Stomach (tissue), 4 donors: ENCODE measurements around the gene SLC1A1.

ENCODE experiments used
- CTCF ChIP-seq, 7 experiments: fragments of 450-650 bp in 4 of 7; fragments of 200-600 bp in 3 of 7; sonication (generic) in 3 of 7; IDR thresholded peaks; one replicate each; pipeline ENCODE4 v1.5.1; 2016 to 2019; ENCODE audit warnings: antibody characterized with exemption in 7 of 7, control low read depth in 2 of 7, mild to moderate bottlenecking in 1 of 7
- POLR2A ChIP-seq, 4 donors: fragments of 450-650 bp; IDR thresholded peaks; one replicate each; pipeline ENCODE4 v1.6.1; 2016; ENCODE audit warnings: antibody characterized with exemption in 4 of 4, control low read depth in 2 of 4, mild to moderate bottlenecking in 1 of 4, moderate library complexity in 1 of 4

DNA sequence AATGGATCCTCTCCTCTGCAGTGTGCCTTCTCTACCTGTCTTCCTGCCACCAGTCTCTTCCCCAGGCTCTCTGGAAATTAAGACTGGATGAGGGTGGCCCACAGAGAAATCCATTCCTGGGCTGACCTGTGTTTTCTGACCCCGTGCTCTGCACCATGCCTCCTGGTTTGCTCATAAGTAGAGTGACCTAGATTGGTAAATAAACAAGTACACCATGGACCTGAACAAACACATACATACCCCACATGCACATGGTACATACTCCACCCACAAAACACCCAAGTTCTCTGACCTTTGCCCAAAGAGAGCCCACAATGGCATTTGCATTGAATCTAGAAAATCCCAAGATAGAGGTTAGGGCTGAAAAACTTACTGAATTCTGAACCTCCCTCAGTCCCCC lies 94.4 kb downstream of the SLC1A1 start:
- TF ChIP-seq CTCF (IDR thresholded peaks at IDR 0.05) (no peak), POLR2A (IDR thresholded peaks at IDR 0.05) (no peak)
